HG02678 (cell line): ENCODE data around the gene RASGRF1.
"Not testable (repeated sequence)": the region's sequence is repeated elsewhere in the genome, so short reads cannot be mapped to it uniquely, and the experiment has no call there.

Experiments
- ATAC-seq: cut with Tn5 transposase; IDR thresholded peaks from one replicate; pipeline ENCODE4 v1.9.1; 2021; ENCODE audit warnings: mild to moderate bottlenecking, moderate library complexity; ENCODE audit not compliant: unreplicated experiment

RASGRF1 gene

DNA sequence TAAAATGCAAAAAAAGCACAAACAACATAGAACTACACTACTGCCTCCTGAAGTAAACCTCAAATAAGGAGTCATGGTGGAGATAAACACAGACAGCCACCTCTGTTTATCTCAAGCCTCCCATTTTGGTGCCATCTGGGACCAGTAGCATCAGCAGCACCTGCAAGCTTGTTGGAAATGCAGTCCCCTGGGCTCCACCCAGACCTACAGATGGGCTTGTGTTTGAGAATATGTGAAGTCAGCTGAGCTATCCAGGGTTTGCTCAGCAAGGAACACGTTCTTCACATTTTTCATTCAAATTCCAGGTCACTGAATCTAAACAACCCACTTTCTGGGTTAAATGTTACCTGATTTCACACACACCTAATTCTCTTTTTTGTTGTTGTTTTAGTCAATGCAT lies 45.5 kb downstream of the RASGRF1 start:
- ATAC-seq: no peak

DNA sequence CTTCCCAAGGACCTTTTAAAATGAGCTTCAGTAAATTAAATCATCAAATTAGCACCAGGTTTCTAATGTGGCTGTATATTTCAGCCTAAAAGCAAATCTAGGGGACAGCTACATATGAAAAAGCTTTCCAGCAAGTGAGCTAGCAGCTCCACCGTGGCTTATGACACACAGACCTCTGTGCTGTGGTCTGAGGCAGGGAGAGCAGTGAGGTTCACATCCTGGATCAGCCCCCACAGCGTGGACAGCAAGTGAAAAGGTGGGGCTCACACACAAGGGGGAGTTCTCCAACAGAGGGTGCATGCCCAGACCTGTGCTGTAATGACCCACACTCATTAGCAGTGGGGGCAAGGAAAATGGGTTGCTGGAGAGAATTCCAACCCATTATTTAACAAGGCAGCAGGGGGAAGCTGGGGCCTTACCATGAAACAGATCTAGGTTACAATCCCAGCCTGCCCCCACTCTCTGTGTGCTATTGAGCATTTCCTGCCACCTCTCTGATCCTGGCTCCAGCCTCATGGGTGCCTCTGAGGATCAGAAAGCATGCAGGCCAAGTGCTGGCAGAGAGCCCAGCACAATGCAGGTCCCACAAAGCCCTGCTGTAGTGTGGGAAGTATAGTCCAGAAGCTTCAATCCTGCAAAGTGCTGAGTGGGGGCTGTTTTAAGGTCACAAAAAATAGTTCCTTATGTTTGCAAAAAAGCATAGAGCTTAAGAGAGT lies 48.2 kb downstream of the RASGRF1 start:
- no peak for ATAC-seq

DNA sequence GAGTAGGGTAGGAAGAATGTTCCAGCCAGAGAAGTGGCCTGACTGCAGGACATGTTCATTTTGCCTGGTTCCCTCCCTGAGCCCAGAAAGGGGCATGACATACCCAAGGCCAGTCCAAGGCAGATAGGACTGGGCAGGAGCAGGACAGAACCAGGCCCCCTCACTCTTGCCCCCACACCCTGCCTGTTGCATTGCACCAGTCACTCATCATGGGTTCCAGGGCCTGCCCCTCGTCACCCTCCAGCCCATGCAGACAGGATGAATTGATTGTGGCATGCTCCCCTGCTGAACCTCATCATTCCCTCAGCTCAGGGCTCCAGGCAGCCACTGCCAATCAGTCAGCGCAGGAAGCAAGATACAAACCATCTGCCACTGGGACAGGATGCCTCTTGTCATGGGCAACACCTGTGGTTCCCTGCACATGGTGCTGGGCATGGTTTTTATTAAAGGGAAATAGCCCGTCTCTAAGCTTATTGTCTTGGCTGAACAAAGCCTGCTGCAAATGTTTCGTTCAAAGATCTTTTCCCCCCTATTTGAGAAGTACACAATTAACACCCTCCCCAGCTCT lies 48.9 kb downstream of the RASGRF1 start:
- no peak for ATAC-seq

DNA sequence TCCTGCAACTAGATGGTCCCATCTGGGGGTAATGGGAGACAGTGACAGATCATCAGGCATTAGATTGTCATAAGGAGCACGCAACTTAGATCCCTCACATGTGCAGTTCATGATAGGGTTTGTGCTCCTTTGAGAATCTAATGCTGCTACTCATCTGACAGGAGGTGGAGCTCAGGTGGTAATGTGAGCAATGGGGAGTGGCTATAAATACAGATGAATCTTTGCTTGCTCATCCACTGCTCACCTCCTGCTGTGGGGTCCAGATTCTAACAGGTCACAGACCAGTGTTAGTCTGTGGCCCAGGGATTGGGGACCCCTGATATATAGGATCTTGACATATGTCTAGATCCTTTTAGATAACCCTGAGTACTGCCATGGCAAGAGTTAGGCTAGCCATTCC lies 52.7 kb downstream of the RASGRF1 start:
- no peak for ATAC-seq

DNA sequence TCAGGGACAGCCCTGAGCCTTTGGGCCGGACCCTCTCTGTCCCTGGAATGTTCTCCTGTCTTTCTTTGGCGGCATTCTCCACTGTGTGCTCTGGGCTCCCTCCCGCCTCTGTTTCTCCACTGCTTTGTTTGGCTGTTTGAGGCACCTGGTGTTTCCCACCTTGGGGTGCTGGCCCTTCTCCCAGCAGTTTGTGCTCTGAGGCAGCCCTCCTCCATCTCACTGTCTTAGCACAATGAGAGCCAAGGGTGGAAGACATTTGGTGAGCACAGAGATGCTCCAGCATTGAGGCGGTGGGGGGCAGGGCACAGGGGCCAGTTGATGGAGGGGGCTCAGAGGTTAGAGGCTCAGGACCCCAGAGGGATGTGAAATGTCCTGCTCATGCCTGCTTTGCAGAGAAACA lies 54.3 kb downstream of the RASGRF1 start:
- no peak for ATAC-seq

DNA sequence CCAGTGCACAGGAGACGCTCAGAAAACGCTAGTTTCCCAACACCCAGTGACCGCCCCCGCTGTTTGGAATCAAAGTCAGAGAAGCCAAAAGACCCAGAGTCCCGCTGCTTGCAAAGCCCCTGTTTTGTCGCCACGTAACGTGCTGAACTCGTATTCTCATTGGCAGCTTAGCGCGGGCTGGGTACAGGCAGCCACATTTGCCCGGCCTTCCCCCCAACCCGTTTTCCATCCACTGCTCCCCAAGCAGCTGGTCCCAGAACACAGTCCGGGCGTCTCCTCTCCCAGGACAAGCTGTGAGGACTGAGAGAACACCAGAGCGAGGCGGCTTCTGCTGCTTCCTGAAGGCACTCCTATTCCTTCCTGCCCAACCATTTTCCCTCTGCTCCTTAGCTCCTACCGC lies 54.8 kb downstream of the RASGRF1 start:
- ATAC-seq: no peak

DNA sequence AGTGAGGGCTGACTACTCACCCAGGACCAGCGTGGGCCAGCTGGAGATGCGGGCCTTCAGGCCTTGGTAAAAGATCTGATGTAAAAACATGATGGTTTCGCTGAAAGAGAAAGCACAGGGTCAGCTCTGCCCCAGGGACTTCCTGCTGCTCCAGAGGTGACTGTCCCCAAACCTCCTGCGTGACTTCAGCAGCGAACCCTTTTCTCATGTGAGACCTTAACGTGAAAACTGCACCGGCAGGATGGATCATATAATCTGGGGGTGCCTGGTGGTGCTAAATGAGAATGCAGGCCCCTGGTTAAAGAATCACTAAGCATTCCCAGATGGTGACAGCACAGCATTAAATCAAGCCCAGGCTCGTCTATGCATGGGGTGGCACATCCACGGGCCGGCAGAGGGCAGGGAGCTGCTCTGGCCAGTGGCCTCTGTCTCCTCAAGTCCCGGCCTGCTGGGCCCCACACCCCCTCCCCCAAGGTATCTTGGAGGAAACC lies 55.4 kb downstream of the RASGRF1 start:
- ATAC-seq: peak; percentile 78

DNA sequence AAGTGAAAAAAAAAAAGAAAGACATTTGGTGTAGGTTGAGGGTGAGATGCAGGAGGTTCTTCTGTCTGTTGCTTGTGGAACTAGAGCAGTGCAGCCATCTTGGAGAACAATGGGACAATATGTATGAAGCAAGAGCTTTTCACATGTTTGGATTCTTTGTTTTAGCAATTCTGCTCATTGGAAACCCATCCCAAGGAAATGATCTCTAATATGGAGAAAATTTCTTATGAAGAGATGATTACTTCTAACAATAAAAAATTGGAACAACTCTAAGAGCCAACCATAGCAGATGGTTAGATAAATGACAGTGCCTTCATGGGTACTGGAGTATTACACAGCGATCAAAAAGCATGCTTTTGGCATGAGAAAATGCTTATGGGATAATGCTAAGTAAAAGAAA lies 56.3 kb downstream of the RASGRF1 start:
- ATAC-seq: no peak

DNA sequence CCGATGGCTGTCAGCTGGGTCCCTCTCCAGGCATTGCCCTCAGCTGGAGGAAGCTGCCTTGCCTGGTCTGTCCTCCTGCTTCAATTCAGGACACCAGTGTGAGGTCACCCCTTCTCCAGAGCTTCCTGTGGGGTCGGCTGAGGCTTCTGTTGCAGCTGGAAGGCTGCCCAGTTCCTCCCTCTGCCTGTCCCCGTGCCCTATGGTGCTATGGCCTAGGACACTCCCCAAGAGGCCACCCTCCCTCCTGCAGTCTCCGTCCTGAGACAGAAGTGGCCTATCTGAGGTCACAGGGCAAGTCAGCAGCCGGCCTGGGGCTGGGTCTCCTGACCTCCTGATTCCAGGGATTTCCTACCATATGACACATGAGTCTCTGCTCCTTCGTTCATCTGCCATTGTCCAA lies 57.9 kb downstream of the RASGRF1 start:
- ATAC-seq: no peak

DNA sequence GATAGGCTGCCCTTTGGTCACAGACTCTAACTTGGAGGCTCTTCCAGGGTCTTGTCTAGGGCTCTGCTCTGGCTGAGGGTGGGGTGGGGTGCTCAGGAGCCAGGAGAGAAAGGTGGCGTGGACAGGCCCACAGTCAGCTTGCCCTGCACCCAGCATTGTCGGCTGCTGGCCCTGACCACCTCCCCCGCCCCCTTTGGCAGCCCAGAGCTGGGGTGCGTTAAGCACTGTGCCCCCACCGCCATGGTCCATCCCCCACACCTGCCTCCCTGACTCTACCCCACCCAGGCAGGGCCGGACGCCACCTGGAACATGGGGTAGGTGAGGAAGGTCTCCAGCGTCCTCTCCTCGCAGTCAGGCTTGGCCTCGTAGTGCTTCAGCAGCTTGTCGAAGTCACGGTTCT lies 58.8 kb downstream of the RASGRF1 start:
- no peak for ATAC-seq

DNA sequence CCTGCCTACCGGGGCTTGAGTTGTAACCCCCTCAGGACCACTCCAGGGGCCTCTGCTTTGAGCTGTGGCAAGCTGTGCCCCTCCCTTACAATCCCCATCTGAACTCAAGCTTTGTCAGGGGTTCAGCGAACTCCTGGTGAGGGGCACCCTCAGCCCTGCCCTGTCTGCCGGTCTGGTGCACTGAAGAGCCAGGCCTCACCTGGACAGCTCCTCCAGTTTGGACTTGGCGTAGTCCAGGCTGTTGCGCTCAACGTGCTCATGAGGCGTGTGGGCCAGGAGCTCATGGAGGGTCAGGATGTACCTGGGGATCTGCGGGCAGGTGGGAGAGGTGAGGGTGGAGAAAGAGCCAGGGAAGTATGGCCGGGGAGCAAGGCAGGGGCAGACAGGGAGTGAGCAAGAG lies 59.4 kb downstream of the RASGRF1 start:
- no peak for ATAC-seq

DNA sequence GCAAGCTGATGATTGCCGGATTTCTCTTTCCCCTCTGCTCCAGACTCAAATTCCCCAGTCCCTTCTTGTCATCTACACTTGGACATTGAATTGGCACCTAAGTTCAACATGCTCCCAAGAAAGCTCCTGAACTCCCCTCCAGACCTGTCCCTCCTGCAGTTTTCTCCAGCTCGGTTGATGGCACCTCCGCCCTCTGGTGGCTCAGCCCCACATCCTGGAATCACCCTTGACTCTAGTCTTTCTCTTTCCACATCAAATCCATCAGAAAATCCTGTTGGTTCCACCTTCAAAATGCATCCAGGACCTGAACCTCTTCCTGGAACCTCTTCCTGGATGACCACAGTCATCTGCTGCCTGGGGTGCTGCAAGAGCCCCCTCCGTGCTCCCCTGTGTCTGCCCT lies 60.1 kb downstream of the RASGRF1 start:
- no peak for ATAC-seq

DNA sequence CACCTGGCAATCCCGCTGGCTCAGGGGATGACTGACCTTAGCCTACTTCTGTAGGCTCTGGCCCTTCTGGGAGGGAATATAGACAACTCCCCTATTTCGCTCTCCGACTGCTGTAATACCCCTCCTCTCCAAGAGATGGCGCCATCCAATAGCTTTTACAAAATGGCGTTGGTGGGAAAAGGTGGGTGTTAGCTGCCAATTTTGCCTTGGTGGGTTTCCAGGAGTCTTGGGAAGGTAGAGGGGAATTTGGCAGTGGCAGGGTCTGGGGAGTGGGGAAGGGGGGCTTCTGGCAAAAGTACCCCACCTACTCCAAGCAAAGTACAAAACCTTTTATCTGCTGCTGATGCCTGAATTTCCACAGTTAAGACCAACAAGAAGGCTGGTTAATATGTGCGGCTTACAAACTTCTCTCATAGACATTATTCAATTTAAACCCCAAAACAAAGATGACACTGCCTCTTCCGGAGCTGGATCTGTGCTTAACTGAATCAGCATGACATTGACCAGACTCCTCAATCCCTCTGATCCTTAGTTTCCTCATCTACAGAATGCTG lies 62.1 kb downstream of the RASGRF1 start:
- ATAC-seq: no peak

DNA sequence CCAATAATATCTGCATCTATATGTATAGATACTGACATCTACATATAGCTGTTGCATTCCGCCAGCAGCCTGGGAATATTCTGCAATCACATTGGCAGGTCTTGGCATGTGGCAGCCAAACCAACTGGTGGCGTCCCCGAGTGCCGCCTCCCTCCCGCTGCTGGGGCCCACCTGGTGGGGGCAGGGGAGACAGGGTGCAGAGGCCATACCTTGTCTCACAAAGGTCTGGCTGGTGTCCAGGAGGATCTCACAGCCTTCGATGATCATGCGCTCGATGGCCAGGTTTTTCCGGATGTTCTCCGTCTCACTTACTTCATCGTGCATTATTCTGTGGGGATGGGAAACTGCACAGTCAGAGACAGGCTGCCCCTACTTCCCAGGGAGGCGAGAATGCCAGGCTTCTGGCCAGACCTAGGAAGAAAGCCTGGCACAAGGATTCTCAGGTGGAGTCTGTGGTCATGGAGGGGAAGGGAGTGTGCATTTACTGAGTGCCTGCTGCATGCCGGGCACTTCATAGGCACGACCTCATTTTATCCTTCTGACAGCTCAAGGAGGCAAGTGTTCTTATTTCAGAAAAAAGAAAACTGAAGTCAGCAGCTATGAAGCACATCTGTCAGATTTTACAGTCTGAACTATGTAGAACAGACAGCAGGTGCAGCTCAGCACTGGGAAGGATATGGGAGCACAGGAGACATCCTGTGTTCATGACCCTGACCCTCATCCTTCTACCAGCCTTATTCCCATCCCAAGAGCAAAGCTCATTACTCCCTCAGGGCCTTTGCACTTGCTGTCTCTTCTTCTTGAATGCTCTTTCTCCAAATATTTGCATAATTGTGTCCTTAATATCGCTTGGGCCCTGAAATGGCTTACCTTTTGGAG lies 62.8 kb downstream of the RASGRF1 start:
- no peak for ATAC-seq

DNA sequence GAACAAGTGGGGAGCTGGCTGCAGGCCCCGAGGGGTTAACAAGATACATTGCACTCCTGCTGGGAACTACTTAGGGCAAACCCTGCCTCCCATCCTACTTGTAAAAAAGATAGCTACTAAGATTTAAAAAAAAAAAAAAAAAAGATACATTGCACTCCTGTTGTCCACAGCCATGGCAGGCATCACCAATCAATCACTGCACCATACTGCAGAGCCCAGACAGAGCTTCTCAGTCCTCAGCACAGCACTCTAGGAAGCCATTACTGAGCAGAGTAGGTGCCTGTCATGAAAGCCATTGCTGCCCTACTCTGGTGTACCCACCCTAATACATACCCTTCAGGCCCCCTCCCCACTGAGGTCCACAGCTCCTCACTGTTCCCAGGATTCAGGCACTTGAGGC lies 64.8 kb downstream of the RASGRF1 start:
- ATAC-seq: no peak

DNA sequence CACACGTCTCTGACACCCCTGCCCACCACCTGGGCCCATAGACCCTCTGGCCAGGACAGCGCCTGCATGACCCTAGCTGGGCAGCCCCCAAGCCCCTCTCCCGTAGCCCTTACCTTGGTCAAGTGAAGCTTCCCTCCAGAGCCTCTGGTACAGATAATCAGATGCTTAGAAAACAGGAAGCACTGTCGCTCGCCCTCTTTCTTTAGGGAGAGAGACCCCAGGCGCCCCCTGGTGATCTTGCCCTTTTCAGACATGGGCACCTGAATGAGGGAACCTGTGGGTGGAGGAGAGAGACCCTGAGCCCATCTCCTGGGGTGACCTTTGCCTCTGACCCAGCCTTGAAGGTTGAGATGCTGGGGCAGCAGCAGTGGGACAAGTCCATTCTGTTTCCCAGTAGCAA lies 65.4 kb downstream of the RASGRF1 start:
- ATAC-seq: no peak

DNA sequence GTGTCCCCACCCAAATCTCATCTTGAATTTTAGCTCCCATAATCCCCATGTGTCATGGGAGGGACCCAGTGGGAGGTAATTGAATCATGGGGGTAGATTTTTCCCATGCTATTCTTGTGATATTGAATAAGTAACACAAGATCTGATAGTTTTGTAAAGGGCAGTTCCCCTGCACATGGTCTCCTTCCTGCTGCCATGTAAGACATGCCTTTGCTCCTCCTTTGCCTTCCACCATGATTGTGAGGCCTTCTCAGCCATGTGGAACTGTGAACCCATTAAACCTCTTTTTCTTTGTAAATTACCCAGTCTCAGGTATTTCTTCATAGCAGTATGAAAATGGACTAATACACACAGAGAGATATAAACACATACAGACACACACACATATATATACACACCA lies 66.1 kb downstream of the RASGRF1 start:
- not testable (repeated sequence) for ATAC-seq

DNA sequence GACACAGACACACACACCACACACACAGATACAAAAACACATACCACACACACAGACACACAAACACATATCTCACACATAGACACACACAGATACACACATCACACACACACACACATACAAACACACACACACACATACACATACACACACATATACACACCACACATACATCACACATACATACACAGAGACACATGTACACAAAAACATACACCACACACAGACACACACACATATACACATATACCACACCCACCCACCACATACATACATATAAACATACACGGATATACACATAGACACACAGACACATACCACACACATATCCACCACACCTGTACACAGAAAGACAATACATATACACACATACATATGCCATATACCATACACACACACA lies 66.7 kb downstream of the RASGRF1 start:
- no peak for ATAC-seq

DNA sequence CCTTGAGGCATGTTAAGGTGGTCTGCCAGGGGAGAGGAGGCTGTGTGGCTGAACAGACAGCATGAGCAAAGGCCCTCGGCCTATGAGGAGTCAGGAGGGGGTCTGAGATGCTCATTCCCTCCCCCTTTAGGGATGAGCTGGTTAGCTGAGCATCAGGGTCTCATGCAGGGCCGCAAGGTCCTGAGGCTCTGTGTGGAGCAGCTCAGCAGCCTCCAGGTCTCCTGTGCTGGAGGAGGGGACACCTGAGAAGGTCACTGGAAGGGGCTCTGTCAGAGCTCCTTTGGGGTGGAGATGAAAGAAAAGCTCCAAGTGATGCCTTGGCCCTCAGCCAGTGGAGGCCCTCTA lies 67.1 kb downstream of the RASGRF1 start:
- no peak for ATAC-seq

DNA sequence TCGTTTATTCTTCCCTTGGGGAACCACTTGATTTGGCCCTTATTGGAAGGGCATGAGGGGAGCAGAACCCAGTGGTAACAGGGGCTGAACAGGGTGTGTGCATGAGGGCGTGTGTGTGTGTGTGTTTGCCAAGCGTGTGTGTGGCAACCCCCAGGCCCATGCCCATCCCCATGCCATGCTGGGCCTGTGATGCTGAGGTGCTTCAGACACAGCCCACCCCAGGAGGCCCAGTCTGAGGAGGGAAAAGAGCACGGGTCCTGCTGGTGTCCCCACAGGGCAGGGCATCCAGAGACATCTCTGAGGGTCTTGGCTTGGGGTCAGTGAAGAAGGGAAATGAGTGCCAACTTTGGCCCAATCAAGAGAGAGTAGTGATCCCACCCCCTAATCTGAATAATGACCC lies 71.6 kb downstream of the RASGRF1 start:
- ATAC-seq: no peak

DNA sequence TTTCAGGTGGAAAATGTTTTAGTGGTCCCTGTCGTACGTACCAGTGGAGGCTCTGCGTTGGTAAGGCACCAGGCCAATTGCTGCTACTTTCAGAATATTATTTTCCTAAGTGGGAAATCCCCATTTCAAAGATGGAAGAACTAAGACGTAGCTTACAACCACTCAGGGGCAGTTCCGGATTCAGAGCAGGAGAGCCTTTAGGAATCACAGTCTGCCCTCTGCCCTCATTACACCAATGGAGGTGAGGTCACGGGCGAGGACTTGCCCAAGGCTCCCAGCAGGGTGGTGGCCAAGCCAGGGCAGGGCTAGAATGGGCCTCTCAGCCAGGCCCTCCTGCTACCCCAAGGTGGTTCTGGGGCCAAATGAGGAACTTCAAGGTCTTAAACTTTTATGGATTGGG lies 72.6 kb downstream of the RASGRF1 start:
- no peak for ATAC-seq
